GM23248 (cell line): Measurements from ENCODE around the gene NFIA.

Experiments
- EZH2 ChIP-seq: fragments of 200-600 bp; sonication (generic); IDR thresholded peaks from 2 replicates; pipeline ENCODE4 v1.6.1; 2018; ENCODE audit warnings: antibody characterized with exemption, mild to moderate bottlenecking; ENCODE audit not compliant: insufficient read depth, poor library complexity, severe bottlenecking
- EZH2phosphoT487 ChIP-seq: fragments of 200-600 bp; sonication (generic); IDR thresholded peaks from 2 replicates; pipeline ENCODE4 v1.6.1; 2018; ENCODE audit warnings: antibody characterized with exemption, moderate library complexity, mild to moderate bottlenecking, low read depth; ENCODE audit not compliant: insufficient read depth

- TF ChIP-seq EZH2 (no peak), EZH2phosphoT487 (no peak)
These were observed 419.9 kb downstream of the NFIA start for GRCh38 chr1:61501971-61502916.
